Endothelial cell of umbilical vein (primary cell): ENCODE measurements around the gene BARD1. TPM values are rescaled to one million over a fixed set of nuclear protein-coding genes. Genes with fewer than 3 reads are reported as not detected.

Source experiments
- BruUV-seq: library from RNA; stranded (reverse); fragments of 400-500 nt; replicated peaks from 2 replicates; lab custom pipeline; 2021; lab: Mats Ljungman, UMichigan
- CTCF ChIA-PET: fragments of 300-600, 350-600 bp; sonication (Branson Sonifier 250); formaldehyde crosslinking; loops from one replicate; lab custom pipeline; 2021; ENCODE audit warnings: antibody characterized with exemption, inconsistent platforms; lab: Charles Lee
- POLR2A ChIA-PET: fragments of 300-600, 350-600 bp; sonication (Branson Sonifier 250); formaldehyde crosslinking; loops from one replicate; lab custom pipeline; 2021; ENCODE audit warnings: antibody characterized with exemption, inconsistent platforms; lab: Charles Lee
- DNase-seq: peaks from one replicate; pipeline ENCODE4 v3.0.0-alpha.2; 2011; ENCODE audit warnings: low read depth, low spot score
- FAIRE-seq: peaks from 2 replicates; lab custom pipeline; 2011; peaks lifted over from hg19 to GRCh38; lab: Jason Lieb, UNC
- H2AFZ ChIP-seq: 2 replicates; pipeline ENCODE4 v1.6.0; 2012; ENCODE audit warnings: low read depth, low read length, control low read depth, inconsistent platforms
- H3K27ac ChIP-seq: 2 replicates; pipeline ENCODE4 v1.5.1; 2011; ENCODE audit warnings: low read depth, mild to moderate bottlenecking, control low read depth, low read length, moderate library complexity; ENCODE audit not compliant: insufficient read depth
- H3K27me3 ChIP-seq, 2 experiments: 2 replicates each; pipeline versions ENCODE4 v1.6.0 to v1.6.1; 2011; ENCODE audit warnings: low read length in 2 of 2, mixed read lengths in 1 of 2; ENCODE audit not compliant: control insufficient read depth in 2 of 2, insufficient read depth in 2 of 2
- H3K36me3 ChIP-seq, 2 experiments: 2 replicates in 1 of 2; 3 replicates in 1 of 2; pipeline ENCODE4 v1.5.1; 2011; ENCODE audit warnings: low read length in 2 of 2, mild to moderate bottlenecking in 1 of 2, moderate library complexity in 1 of 2; ENCODE audit not compliant: control insufficient read depth in 2 of 2, insufficient read depth in 2 of 2; ENCODE audit errors: extremely low read depth in 1 of 2
- H3K4me1 ChIP-seq: 3 replicates; pipeline ENCODE4 v1.5.1; 2011; ENCODE audit warnings: mild to moderate bottlenecking, low read length; ENCODE audit not compliant: control insufficient read depth, insufficient read depth; ENCODE audit errors: extremely low read depth
- H3K4me2 ChIP-seq: 2 replicates; pipeline ENCODE4 v1.6.1; 2011; ENCODE audit warnings: low read length, control low read depth, mixed read lengths; ENCODE audit not compliant: insufficient read depth
- H3K4me3 ChIP-seq, 3 experiments: fragments of 200-600 bp in 1 of 3; sonication (generic), shearing (Covaris generic) in 1 of 3; replicated peaks in 1 of 3; 2 replicates each; pipeline ENCODE4 v1.5.1; 2011 to 2016; ENCODE audit warnings: control low read depth in 3 of 3, low read length in 3 of 3, mild to moderate bottlenecking in 2 of 3, inconsistent platforms in 1 of 3, low read depth in 1 of 3, moderate library complexity in 1 of 3; ENCODE audit not compliant: insufficient read depth in 1 of 3
- H3K79me2 ChIP-seq: 2 replicates; pipeline ENCODE4 v1.6.0; 2012; ENCODE audit warnings: low read length, inconsistent platforms; ENCODE audit not compliant: control insufficient read depth, insufficient read depth
- H3K9ac ChIP-seq: replicated peaks from 2 replicates; pipeline ENCODE3; 2011; ENCODE audit warnings: low read length, control low read depth; ENCODE audit not compliant: insufficient read depth; ENCODE audit errors: extremely low read depth
- H3K9me1 ChIP-seq: replicated peaks from 3 replicates; pipeline ENCODE4 v1.6.0; 2011; ENCODE audit warnings: mild to moderate bottlenecking, low read length; ENCODE audit not compliant: control insufficient read depth, insufficient read depth; ENCODE audit errors: extremely low read depth
- H3K9me3 ChIP-seq: replicated peaks from 2 replicates; pipeline ENCODE4 v1.5.1; 2012; ENCODE audit warnings: low read length, inconsistent platforms; ENCODE audit not compliant: control insufficient read depth, insufficient read depth
- H4K20me1 ChIP-seq: replicated peaks from 2 replicates; pipeline ENCODE3; 2011; ENCODE audit warnings: mild to moderate bottlenecking, low read length; ENCODE audit not compliant: control insufficient read depth, insufficient read depth; ENCODE audit errors: extremely low read depth
- EZH2 ChIP-seq: IDR thresholded peaks from 2 replicates; pipeline ENCODE4 v1.6.1; 2012; ENCODE audit warnings: borderline replicate concordance, low read depth, mild to moderate bottlenecking, moderate library complexity, low read length, inconsistent platforms; ENCODE audit not compliant: severe bottlenecking
- FOS ChIP-seq: IDR thresholded peaks from 2 replicates; pipeline ENCODE4 v1.6.1; 2011; ENCODE audit warnings: mild to moderate bottlenecking, low read length, moderate library complexity, borderline replicate concordance; ENCODE audit not compliant: insufficient read depth
- GATA2 ChIP-seq: IDR thresholded peaks from 2 replicates; pipeline ENCODE4 v1.7.0; 2011; ENCODE audit warnings: low read depth, mild to moderate bottlenecking, moderate library complexity, mixed read lengths, low read length; ENCODE audit not compliant: insufficient read length, insufficient read depth
- JUN ChIP-seq: IDR thresholded peaks from 2 replicates; pipeline ENCODE4 v1.6.1; 2011; ENCODE audit warnings: borderline replicate concordance, low read depth; ENCODE audit not compliant: insufficient read length, insufficient read depth
- MYC ChIP-seq: IDR thresholded peaks from one replicate; pipeline ENCODE4 v1.6.1; 2011; ENCODE audit warnings: mild to moderate bottlenecking, low read depth, low read length
- POLR2A ChIP-seq: IDR thresholded peaks from 2 replicates; pipeline ENCODE4 v1.6.1; 2012; ENCODE audit warnings: low read depth, mild to moderate bottlenecking, control low read depth, low read length
- POLR2AphosphoS5 ChIP-seq: IDR thresholded peaks from 2 replicates; pipeline ENCODE4 v1.6.1; 2012; ENCODE audit warnings: low read depth, mild to moderate bottlenecking, control low read depth, low read length, moderate library complexity; ENCODE audit not compliant: insufficient read depth
- dilution Hi-C: fragments of 300-500 bp; cut with MboI; formaldehyde crosslinking; loops from one replicate; pipeline ENCODE4 v1.15.0; 2019; ENCODE audit warnings: low sequenced_read_pairs; ENCODE audit not compliant: extremely low pct_ligation_motif_present
- intact Hi-C: fragments of 100-400 bp; cut with micrococcal nuclease; formaldehyde crosslinking; loops from one replicate; pipeline ENCODE4 v1.10.0; 2022
- polyA plus RNA-seq, 4 experiments: library from polyadenylated mRNA; depleted of rRNA in 3 of 4; stranded (reverse) in 3 of 4; unstranded in 1 of 4; fragments of >200 nt; gene quantifications; 2 replicates each; pipeline versions ENCODE4 v1.2.1 to v1.2.3, GENCODE V29; 2011 to 2012; ENCODE audit warnings: missing spikeins in 1 of 4
- total RNA-seq: library from RNA; stranded (reverse); gene quantifications from 2 replicates; pipeline ENCODE4 v1.2.3, GENCODE V29; 2021
- TF ChIP-seq, protein P1 (sequence below): IDR thresholded peaks from 2 replicates; pipeline ENCODE4 v1.6.1; 2011; ENCODE audit not compliant: insufficient read depth, insufficient read length
- TF ChIP-seq, protein P2 (sequence below), 2 donors: IDR thresholded peaks; 1 replicate in 1 of 2; 2 replicates in 1 of 2; pipeline ENCODE4 v1.5.1; 2011; ENCODE audit warnings: low read length in 2 of 2, mild to moderate bottlenecking in 2 of 2, moderate library complexity in 2 of 2, control low read depth in 1 of 2, inconsistent platforms in 1 of 2, low read depth in 1 of 2; ENCODE audit not compliant: insufficient read depth in 1 of 2; ENCODE audit errors: extremely low read depth in 1 of 2

Gene BARD1
- total and polyA plus RNA-seq, 2 donors (not counting 3 experiments of a cell fraction or from before 2014, with no cell fraction given) = 9.1 to 14.7 TPM

DNA sequence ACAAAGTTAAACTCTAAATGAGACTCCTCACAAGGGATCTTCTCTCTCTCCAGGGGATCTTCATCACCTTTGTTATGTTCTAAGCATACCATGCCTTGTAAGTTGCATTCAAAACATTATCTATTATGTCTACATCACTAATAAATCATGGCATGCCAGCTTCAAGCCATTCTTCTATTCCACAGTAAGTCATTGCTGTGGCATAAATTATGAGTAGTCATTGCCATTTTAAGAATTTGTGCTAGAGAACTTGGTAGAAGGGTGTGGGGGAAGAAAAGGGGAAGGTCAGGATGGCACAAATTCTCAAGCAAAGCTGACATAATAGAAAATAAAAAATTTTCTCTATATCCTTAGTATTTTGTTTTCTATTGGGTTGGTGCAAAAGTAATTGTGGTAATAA, 33.5 kb downstream of the BARD1 start:
- Histone ChIP-seq H3K9ac (no peak overlapping the region), H3K27ac (no peak overlapping the region), H3K79me2 (no peaks in the 10 kb centered on the region), H3K4me3 (no peak overlapping the region), H3K4me1 (no peaks in the 10 kb centered on the region), H3K27me3 (no peaks in the 10 kb centered on the region), H4K20me1 (no peaks in the 10 kb centered on the region), H3K9me3 (no peaks in the 10 kb centered on the region), H3K4me2 (no peak overlapping the region), H3K9me1 (no peaks in the 10 kb centered on the region), H2AFZ (no peak overlapping the region), H3K36me3 (peaks cover 0 to 2% of the 10 kb centered on the region in 2 experiments)
- ChIA-PET CTCF (no interaction called here), POLR2A (no interaction called here)
- dilution Hi-C loops (no loop called here), intact Hi-C loops (no loop called here)
- FAIRE-seq (no peak), DNase-seq (no peak)
- TF ChIP-seq GATA2 (no peak), POLR2A (no peak), JUN (no peak), MYC (no peak), POLR2AphosphoS5 (no peak), FOS (no peak), EZH2 (no peak)
- TF ChIP-seq, protein P1, sequence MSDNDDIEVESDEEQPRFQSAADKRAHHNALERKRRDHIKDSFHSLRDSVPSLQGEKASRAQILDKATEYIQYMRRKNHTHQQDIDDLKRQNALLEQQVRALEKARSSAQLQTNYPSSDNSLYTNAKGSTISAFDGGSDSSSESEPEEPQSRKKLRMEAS = no peak
- TF ChIP-seq, protein P2, sequence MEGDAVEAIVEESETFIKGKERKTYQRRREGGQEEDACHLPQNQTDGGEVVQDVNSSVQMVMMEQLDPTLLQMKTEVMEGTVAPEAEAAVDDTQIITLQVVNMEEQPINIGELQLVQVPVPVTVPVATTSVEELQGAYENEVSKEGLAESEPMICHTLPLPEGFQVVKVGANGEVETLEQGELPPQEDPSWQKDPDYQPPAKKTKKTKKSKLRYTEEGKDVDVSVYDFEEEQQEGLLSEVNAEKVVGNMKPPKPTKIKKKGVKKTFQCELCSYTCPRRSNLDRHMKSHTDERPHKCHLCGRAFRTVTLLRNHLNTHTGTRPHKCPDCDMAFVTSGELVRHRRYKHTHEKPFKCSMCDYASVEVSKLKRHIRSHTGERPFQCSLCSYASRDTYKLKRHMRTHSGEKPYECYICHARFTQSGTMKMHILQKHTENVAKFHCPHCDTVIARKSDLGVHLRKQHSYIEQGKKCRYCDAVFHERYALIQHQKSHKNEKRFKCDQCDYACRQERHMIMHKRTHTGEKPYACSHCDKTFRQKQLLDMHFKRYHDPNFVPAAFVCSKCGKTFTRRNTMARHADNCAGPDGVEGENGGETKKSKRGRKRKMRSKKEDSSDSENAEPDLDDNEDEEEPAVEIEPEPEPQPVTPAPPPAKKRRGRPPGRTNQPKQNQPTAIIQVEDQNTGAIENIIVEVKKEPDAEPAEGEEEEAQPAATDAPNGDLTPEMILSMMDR (IDR thresholded peaks at IDR 0.05; ENCODE audit: extremely low read depth in 1 of 2, insufficient read depth in 1 of 2, low read depth in 1 of 2, low read length in 2 of 2) = no peak
- BruUV-seq = no TSS peak
